Left cardiac atrium (tissue), 4 donors: ENCODE measurements around the gene SPINK4. TPM values are rescaled to one million over a fixed set of nuclear protein-coding genes. Genes with fewer than 3 reads are reported as not detected.

Experiments
- ATAC-seq, 2 donors: fragments of 200-7000 bp; cut with Tn5 transposase; one replicate each; pipeline ENCODE4 v1.9.1; 2020; ENCODE audit warnings: mild to moderate bottlenecking in 2 of 2, moderate library complexity in 2 of 2
- DNase-seq: peaks from one replicate; pipeline ENCODE4 v3.0.0-alpha.2; 2020
- intact Hi-C, 2 donors: fragments of 100-400 bp; cut with DNase I; formaldehyde crosslinking; loops; one replicate each; pipeline versions ENCODE4 v1.14.1 to v1.15.1; 2022 to 2023
- total RNA-seq, 2 donors: library from RNA; stranded (reverse); fragmentation: NEBNext Ultra II Directional; extraction: Animal tissue kit (Norgen Biotek cat#: 25700); gene quantifications; one replicate each; pipeline ENCODE4 v1.2.1, GENCODE V29; 2021
- donor health status: DM: no; HTN: yes; CAD: no.
- donor health status: DM: no; HTN: yes; CAD: no; lungs with severe emphysema.
- donor health status: DM: yes; HTN: yes; CAD: no.
- donor health status: Dilated cardiomyopathy.

SPINK4 gene
- total RNA-seq, 2 donors from 2014 or later: not detected

DNA sequence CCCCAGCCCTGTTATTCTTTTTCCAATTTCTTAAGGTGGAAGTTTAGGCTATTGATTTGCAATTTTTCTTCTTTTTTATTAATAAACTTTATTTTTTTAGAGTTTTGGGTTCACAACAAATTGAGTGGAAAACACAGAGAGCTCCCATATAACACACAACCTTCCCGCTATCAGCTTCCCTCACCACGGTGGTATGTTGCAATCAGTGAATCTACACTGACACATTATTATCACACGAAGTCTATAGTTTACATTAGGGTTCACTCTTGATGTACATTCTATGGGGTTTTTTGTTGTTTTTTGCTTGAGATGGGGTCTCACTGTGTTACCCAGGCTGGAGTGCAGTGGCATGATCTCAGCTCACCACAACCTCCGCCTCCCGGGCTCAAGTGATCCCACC is 45.5 kb downstream of the SPINK4 start:
- DNase-seq (no peak), ATAC-seq (no peak)
- intact Hi-C loops: loop anchor here in 1 of 2 donors (10.0 kb wide), 1 partner anchor 179 kb away; no protein-coding TSS in a partner anchor

DNA sequence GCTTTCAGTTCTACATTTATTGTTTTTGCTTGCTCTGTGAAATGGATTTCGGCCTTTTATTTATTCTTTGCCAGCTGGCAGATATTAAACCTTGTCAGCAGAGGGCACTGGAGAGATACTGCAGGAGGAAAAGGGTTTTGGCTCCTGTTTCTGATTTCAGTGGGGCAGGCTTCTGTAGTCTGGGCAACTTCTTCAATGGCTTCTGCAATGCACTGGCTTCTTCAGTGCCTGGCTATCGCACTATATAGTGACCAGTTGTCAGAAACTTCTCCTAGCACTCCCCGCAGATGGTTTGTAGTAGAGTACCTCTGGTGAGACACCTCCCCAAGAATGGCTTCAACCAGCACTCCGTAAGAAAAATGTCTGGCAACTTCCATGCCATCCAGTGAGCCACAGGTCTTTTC is 47.1 kb downstream of the SPINK4 start:
- intact Hi-C loops: loop anchor here in 1 of 2 donors (10.0 kb wide), 1 partner anchor 178 kb away; no protein-coding TSS in a partner anchor
- ATAC-seq: no peak
- no peak for DNase-seq

DNA sequence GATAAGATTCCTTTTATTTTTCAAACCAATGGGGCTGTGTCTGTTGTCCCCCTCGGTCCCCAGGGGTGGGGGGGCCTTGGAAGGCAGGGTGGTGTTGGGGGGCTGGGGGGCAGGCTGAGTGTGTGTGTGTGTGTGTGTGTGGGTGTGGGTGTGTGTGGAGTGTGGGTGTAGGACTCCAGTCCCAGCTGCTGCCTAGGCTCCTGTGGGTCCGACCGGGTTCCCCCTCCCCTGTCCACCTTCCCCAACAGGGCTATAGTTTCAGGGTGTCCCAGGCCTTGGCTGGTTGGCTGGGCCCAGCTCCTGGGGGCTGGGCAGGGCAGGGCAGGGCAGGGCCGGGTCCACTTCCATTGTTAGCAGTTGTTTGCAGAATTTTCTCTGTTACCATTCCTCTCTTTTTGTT is 48.3 kb downstream of the SPINK4 start:
- intact Hi-C loops: loop anchor here in 1 of 2 donors (10.0 kb wide), 1 partner anchor 177 kb away; no protein-coding TSS in a partner anchor
- DNase-seq (no peak), ATAC-seq (no peak)

DNA sequence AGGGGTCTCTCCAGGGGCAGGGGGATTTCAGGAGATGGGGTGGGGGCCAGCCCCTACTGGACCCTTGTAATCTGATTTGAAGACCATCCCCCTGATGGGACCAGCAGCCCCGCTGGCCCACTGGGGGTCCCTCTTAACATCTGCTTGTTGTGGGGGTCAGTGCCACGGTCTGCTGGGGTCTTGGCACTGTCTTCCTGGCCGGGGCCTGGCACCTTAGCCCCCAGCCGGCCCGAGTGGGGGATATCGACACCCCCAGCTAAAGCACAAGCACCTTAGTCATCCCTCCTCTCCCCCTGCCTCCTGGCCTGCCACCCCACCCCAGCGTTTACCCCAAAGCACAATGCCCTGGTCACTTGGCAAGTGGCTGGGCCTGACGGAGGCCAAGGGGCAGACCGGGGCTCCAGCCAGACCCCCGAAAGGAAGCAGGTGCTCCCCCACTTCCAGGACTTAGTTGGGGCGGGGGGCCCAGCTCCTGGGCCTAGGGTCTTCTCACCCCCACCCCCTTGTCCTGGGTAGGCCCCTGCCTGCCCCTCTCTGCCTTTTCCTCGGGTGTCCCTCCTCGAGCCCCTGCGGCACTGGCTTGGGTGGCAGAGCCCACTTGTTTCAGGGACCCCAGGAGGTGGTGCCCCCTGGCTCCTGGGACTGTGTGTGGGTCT is 49.0 kb downstream of the SPINK4 start:
- ATAC-seq: no peak
- intact Hi-C loops: loop anchor here in 1 of 2 donors (10.0 kb wide), 1 partner anchor 176 kb away; no protein-coding TSS in a partner anchor
- no peak for DNase-seq

DNA sequence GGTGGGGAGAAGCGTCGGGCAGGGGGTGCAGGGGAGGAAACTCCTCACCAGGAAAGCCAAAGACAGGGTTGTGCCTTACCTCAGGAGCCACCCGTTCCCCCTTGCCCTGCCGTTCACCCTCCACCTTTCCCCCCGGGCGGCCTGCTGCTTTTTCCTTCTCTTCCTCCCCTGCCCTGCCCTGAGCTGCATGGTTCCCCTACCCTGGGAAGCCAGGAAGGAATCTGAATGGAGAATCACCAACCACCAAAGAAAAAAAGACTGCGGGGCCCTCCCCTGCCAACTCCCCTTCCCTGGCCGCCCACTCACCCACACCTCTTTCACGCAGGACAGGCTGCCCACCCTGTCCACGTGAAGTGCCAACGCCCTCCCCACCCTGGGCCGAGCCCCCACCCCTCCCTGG is 49.5 kb downstream of the SPINK4 start:
- intact Hi-C loops: loop anchor here in 1 of 2 donors (10.0 kb wide), 1 partner anchor 175 kb away; no protein-coding TSS in a partner anchor
- DNase-seq (no peak), ATAC-seq (peak; percentile 12 to 18)

DNA sequence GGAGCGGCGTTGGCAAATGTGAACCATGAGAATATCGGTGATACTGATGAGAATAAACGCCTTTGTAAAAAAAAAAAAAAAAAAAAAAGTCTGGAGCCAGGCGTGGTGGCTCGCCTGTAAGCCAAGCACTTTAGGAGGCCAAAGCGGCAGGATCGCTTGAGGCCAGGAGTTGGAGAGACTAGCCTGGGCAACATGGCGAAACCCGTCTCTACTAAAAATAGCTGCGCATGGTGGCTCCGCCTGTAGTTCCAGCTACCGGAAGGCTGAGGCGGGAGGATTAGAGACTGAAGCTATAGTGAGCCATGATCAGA is 49.9 kb downstream of the SPINK4 start:
- peak in 1 of 2 donors; percentile 53 for ATAC-seq
- intact Hi-C loops: loop anchor here in 1 of 2 donors (10.0 kb wide), 1 partner anchor 175 kb away; no protein-coding TSS in a partner anchor
- no peak for DNase-seq

DNA sequence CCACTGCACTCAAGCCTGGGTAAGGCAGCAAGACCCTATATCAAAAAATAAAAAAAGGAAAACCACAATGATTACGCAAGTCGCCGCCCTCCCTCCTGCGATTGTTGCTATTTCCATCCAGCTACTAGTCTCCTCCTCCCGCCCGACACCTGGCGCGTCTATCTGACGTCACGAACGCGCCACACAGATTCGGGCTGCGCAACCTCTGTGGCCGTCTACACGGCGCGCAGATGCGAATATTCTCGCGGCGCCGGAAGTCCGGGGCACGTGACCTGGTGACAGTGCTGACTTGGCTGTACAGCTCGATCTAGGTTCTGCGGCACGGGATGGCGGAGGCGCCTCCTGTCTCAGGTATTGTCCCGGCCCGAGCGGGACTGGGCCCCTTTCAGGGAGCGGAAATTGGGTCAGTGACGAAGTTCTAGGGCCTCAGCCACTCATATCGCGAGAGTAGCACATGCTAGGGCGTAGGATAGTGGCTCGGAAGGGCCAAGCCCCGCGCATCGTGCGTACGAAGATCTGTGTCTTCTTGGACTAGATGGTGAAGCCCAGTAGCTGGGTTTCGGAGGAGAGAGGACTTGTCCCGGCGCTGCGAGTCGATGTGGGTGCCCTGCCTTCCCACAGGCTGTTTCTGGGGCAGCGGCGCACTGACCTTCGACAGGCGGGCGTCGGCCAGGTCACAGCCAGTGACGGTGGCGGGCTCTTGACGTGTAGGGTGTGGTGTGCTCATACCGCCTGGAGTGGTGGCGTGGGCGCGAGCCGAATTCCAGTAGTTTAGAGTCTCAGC is 50.5 kb downstream of the SPINK4 start, which contains the start of gene NFX1:
Gene NFX1 (plus strand): TSS at position 270 of the 784 bp plus-strand sequence. CDS start 57 bp downstream, at position 327.
- intact Hi-C loops: no loop called here
- ATAC-seq: peak; percentile 93 to 95

DNA sequence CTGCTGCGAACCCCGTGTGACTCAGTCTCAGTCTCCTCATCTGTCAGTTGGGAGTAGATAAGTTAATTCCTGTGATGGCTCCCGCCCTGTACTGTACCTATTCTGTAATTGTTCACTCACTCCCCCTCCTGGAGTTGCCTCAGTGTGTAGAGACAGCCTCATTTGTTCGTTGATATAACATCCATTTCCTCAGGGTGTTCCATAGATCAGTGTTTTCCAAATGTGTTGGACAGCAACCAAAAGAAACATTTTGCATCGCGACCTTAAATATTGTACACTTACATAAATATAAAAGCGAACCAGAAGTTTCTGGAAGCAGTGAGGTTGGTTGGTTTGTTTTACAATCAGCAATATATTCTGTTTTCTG is 51.0 kb downstream of the SPINK4 start:
- no peak for ATAC-seq
- intact Hi-C loops: no loop called here
- no peak for DNase-seq

More for the DNA sequence above, 50.5 kb downstream of the SPINK4 start, which contains the start of gene NFX1:
- DNase-seq: peak; percentile 98

DNA sequence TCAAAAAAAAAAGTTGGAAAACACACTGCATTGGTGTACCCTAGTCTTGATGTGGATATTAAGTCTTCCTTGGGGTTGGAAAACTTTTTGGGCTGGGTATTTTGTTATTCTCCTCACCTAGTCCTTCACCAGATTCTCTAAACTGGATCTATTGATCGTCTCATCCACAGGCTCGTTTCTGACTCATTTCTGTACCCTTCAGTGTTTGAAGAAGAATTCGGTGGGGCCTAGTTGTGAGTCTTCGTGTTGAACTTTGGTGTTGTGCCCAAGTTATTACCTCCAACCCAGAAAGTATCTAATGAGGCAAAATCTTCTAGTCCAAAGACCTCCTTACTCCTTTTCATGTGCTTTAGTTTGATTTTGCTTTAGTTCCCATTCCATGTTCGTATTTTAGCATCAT is 51.9 kb downstream of the SPINK4 start:
- ATAC-seq (no peak), DNase-seq (no peak)
- intact Hi-C loops: no loop called here

DNA sequence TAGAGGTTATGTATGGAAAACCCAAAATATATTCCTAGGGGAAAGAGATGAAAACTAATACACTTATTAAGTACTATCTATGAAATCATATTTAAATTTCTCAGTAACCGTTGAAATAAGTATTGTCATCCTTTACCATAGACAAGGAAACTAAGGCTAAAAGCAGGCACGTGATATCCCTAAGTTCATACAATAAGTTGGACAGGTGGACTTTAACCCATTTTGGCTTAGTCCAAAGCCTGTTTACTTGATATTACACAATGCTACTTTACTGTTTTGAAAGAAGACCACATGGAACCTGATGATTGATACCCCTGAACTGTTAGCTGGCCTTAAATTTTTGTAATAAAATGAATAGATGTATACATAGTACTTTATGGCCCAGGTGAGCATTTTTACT is 53.8 kb downstream of the SPINK4 start:
- intact Hi-C loops: no loop called here
- DNase-seq: no peak
- no peak for ATAC-seq

DNA sequence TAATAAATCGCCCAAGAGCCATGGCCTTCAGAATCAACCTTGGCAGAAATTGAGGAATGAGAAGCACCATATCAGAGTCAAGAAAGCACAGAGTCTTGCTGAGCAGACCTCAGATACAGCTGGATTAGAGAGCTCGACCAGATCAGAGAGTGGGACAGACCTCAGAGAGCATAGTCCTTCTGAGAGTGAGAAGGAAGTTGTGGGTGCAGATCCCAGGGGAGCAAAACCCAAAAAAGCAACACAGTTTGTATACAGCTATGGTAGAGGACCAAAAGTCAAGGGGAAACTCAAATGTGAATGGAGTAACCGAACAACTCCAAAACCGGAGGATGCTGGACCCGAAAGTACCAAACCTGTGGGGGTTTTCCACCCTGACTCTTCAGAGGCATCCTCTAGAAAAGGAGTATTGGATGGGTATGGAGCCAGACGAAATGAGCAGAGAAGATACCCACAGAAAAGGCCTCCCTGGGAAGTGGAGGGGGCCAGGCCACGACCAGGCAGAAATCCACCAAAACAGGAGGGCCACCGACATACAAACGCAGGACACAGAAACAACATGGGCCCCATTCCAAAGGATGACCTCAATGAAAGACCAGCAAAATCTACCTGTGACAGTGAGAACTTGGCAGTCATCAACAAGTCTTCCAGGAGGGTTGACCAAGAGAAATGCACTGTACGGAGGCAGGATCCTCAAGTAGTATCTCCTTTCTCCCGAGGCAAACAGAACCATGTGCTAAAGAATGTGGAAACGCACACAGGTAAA is 54.9 kb downstream of the SPINK4 start:
- intact Hi-C loops: no loop called here
- ATAC-seq (no peak), DNase-seq (no peak)

DNA sequence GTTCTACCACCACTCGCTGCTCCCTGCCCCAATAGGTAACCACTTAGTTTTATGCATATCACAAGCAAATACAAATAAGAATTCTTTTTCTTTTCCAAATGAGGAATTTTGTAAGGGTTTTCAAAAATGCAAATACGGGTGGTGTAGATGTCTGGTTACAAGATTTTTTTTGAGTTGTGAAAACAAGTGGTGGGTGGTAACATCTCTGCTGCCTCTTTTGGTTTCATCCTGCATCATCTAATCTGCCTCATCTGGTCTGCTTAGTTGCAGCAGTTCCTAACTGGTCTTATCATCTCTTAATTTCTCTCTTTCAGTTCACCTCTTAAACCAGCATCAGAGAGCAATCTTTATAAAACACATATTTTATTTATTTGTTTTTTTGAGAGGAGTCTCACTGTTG is 55.6 kb downstream of the SPINK4 start:
- intact Hi-C loops: no loop called here
- DNase-seq (no peak), ATAC-seq (no peak)

DNA sequence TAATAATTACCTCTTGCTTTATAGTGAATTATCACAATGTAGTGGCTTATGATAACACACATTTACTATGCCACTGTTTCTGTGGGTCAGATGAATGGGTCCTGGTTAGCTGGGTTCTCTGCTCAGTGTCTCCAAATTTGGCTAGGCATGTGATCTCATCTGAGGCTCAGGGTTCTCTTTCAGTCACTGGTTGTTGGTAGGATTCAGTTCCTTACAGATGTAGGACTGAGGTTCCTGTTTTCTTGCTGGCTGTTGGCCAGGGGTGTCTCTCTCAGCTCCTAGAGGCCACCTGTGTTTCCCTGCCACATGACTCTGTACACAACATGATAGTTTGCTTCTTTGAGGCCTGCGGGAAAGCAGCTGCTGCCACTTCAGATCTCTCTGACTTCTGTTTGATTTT is 57.5 kb downstream of the SPINK4 start:
- intact Hi-C loops: no loop called here
- ATAC-seq (peak; percentile 63), DNase-seq (no peak)

Other genes with a start within 250 kb of the SPINK4 start
- gene APTX, start 238.5 kb upstream of the SPINK4 start, total RNA-seq: 10 to 100 TPM; 13.4 to 15.6 TPM
- 10 to 100 TPM; 75.5 to 93.2 TPM for gene DNAJA1, start 214.9 kb upstream of the SPINK4 start, total RNA-seq
- 10 to 100 TPM; 14.2 to 16.7 TPM for gene SMU1, start 163.5 kb upstream of the SPINK4 start, total RNA-seq
- 100 to 1,000 TPM in 1 of 2 donors, 10 to 100 TPM in 1; 49.5 to 107 TPM for gene B4GALT1, start 72.8 kb upstream of the SPINK4 start, total RNA-seq
- gene BAG1, start 24.5 kb downstream of the SPINK4 start, total RNA-seq: 100 to 1,000 TPM; 152 to 208 TPM
- gene CHMP5, start 24.9 kb downstream of the SPINK4 start, total RNA-seq: 10 to 100 TPM; 45.3 to 45.9 TPM
- 10 to 100 TPM; 23.0 to 35.4 TPM for gene NFX1, start 50.3 kb downstream of the SPINK4 start, total RNA-seq
- 100 to 1,000 TPM in 1 of 2 donors, 10 to 100 TPM in 1; 51.8 to 123 TPM for gene AQP7, start 162.4 kb downstream of the SPINK4 start, total RNA-seq
- gene AQP3, start 207.4 kb downstream of the SPINK4 start, total RNA-seq: 10 to 100 TPM; 14.0 to 22.5 TPM
- gene NOL6, start 233.8 kb downstream of the SPINK4 start, total RNA-seq: 10 to 100 TPM; 13.9 to 24.9 TPM